Measurements from ENCODE around the gene BUD13. TPM values are rescaled to one million over a fixed set of nuclear protein-coding genes. Genes with fewer than 3 reads are reported as not detected.

Gene BUD13
- total and polyA plus RNA-seq, 10 of the 15 experiments (the other 5 are each of a cell fraction or from before 2014, with no cell fraction given): 10.9 to 36.5 (median 24.7) TPM

DNA sequence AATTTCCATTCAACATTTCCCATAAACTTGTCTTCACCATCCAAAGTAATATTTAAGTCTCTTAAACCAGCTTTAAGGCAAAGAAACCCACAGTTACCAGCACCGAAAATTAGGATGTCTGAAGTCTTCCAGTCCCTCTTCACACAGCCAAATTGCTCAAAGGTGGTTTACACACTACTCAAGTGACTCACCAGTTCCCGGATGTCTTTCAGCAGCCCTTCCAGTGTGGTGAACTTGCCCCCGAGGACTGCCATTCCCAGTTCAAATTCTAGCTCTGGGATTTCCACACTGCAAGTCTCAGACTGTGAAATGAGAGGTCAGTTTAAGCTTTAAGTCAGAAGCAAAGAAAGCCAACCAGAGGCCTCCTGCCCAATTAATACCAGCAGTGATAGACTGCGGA, 9.9 kb upstream of the BUD13 start:
- H3K9me3 ChIP-seq (replicated peaks; ENCODE audit: control insufficient read depth, insufficient read depth, low read length): no peaks in the 10 kb centered on the region
- H3K4me3 ChIP-seq: no peak overlapping the region
- no peak for DNase-seq (ENCODE audit: low read depth, low spot score)
- SMC1A ChIA-PET (ENCODE audit: uncharacterized antibody, unreplicated experiment): interaction anchor here (0.9 to 1.8 kb wide), 4 partner anchors 9 to 49 kb away, joined by 3 to 7 read pairs (median 4); no protein-coding TSS in a partner anchor
- POLR2A ChIA-PET: no interaction called here
- no TSS peak for BruUV-seq (replicated peaks)
- no peak overlapping the region for H2AFZ ChIP-seq (ENCODE audit: control insufficient read depth, low read depth, low read length)
- peak overlapping the region; percentile 32; the same call in 1 of the 2 replicates for H3K27ac ChIP-seq (ENCODE audit: control insufficient read depth, insufficient read depth)
- H4K20me1 ChIP-seq (ENCODE audit: control insufficient read depth, insufficient read depth): no peaks in the 10 kb centered on the region
- peaks cover 15 to 47% of the 10 kb centered on the region in 2 experiments for H3K36me3 ChIP-seq (ENCODE audit: control insufficient read depth in 2 of 2, insufficient read depth in 2 of 2, low read length in 1 of 2)
- in situ Hi-C loops (cut with MboI) (no loop called here), intact Hi-C loops (cut with micrococcal nuclease; ENCODE audit: unreplicated experiment) (no loop called here)
- H3K9ac ChIP-seq (ENCODE audit: control insufficient read depth, insufficient read depth, low read length): no peak overlapping the region
- WGBS (ENCODE audit: insufficient coverage, insufficient replicate concordance, low lambda C conversion rate, missing lambda C conversion rate): 15% methylated on average over 4 of the region's 4 CpGs
- no peaks in the 10 kb centered on the region for H3K27me3 ChIP-seq (replicated peaks in 1 of 2; ENCODE audit: control insufficient read depth in 2 of 2, insufficient read depth in 2 of 2, low read length in 1 of 2)
- FAIRE-seq: no peak
- CTCF ChIA-PET: interaction anchor here (0.6 to 2.5 kb wide), 4 partner anchors 10 to 323 kb away, joined by 3 to 10 read pairs (median 8); partner anchors contain the start of gene APOA5
- H3K79me2 ChIP-seq (ENCODE audit: control insufficient read depth, insufficient read depth, low read length): peaks cover 16% of the 10 kb centered on the region
- ATAC-seq: peak; percentile 70
- H3K4me2 ChIP-seq (ENCODE audit: control insufficient read depth, insufficient read depth): peak overlapping the region; percentile 67; the same call in 1 of the 2 replicates
- RAD21 ChIA-PET (ENCODE audit: unreplicated experiment): interaction anchor here (0.7 to 1.9 kb wide), 5 partner anchors 8 to 398 kb away, joined by 3 to 6 read pairs (median 4); partner anchors contain the start of genes APOA5 and BUD13
- peaks cover 8% of the 10 kb centered on the region for H3K4me1 ChIP-seq (ENCODE audit: control insufficient read depth, insufficient read depth, low read length)
- TF ChIP-seq STAT1 (conservative IDR thresholded peaks at IDR 0.05) (no peak), IRF4 (IDR thresholded peaks at IDR 0.05; ENCODE audit: low read depth, low read length) (peak; percentile 70; the same call in 1 of the 2 replicates), FOXM1 (IDR thresholded peaks at IDR 0.05; ENCODE audit: low read depth, low read length) (peak; percentile 35; the same call in 1 of the 2 replicates), ZNF24 (IDR thresholded peaks at IDR 0.05) (no peak), ATF7 (IDR thresholded peaks at IDR 0.05; ENCODE audit: low read depth) (no peak), IKZF1 (conservative IDR thresholded peaks at IDR 0.05) (peak; percentile 25; the same call in 1 of the 2 replicates), SMAD1 (IDR thresholded peaks at IDR 0.05; ENCODE audit: low read depth, partially characterized antibody) (no peak), PAX8 (IDR thresholded peaks at IDR 0.05) (no peak), DPF2 (IDR thresholded peaks at IDR 0.05) (no peak), CHD4 (IDR thresholded peaks at IDR 0.05) (no peak)
- TF ChIP-seq, protein P1, sequence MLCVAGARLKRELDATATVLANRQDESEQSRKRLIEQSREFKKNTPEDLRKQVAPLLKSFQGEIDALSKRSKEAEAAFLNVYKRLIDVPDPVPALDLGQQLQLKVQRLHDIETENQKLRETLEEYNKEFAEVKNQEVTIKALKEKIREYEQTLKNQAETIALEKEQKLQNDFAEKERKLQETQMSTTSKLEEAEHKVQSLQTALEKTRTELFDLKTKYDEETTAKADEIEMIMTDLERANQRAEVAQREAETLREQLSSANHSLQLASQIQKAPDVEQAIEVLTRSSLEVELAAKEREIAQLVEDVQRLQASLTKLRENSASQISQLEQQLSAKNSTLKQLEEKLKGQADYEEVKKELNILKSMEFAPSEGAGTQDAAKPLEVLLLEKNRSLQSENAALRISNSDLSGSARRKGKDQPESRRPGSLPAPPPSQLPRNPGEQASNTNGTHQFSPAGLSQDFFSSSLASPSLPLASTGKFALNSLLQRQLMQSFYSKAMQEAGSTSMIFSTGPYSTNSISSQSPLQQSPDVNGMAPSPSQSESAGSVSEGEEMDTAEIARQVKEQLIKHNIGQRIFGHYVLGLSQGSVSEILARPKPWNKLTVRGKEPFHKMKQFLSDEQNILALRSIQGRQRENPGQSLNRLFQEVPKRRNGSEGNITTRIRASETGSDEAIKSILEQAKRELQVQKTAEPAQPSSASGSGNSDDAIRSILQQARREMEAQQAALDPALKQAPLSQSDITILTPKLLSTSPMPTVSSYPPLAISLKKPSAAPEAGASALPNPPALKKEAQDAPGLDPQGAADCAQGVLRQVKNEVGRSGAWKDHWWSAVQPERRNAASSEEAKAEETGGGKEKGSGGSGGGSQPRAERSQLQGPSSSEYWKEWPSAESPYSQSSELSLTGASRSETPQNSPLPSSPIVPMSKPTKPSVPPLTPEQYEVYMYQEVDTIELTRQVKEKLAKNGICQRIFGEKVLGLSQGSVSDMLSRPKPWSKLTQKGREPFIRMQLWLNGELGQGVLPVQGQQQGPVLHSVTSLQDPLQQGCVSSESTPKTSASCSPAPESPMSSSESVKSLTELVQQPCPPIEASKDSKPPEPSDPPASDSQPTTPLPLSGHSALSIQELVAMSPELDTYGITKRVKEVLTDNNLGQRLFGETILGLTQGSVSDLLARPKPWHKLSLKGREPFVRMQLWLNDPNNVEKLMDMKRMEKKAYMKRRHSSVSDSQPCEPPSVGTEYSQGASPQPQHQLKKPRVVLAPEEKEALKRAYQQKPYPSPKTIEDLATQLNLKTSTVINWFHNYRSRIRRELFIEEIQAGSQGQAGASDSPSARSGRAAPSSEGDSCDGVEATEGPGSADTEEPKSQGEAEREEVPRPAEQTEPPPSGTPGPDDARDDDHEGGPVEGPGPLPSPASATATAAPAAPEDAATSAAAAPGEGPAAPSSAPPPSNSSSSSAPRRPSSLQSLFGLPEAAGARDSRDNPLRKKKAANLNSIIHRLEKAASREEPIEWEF (IDR thresholded peaks at IDR 0.05; ENCODE audit: insufficient replicate concordance, low read depth, low read length): no peak
- TF ChIP-seq, protein P2, sequence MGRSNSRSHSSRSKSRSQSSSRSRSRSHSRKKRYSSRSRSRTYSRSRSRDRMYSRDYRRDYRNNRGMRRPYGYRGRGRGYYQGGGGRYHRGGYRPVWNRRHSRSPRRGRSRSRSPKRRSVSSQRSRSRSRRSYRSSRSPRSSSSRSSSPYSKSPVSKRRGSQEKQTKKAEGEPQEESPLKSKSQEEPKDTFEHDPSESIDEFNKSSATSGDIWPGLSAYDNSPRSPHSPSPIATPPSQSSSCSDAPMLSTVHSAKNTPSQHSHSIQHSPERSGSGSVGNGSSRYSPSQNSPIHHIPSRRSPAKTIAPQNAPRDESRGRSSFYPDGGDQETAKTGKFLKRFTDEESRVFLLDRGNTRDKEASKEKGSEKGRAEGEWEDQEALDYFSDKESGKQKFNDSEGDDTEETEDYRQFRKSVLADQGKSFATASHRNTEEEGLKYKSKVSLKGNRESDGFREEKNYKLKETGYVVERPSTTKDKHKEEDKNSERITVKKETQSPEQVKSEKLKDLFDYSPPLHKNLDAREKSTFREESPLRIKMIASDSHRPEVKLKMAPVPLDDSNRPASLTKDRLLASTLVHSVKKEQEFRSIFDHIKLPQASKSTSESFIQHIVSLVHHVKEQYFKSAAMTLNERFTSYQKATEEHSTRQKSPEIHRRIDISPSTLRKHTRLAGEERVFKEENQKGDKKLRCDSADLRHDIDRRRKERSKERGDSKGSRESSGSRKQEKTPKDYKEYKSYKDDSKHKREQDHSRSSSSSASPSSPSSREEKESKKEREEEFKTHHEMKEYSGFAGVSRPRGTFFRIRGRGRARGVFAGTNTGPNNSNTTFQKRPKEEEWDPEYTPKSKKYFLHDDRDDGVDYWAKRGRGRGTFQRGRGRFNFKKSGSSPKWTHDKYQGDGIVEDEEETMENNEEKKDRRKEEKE (IDR thresholded peaks at IDR 0.05): no peak
- TF ChIP-seq, protein P3, sequence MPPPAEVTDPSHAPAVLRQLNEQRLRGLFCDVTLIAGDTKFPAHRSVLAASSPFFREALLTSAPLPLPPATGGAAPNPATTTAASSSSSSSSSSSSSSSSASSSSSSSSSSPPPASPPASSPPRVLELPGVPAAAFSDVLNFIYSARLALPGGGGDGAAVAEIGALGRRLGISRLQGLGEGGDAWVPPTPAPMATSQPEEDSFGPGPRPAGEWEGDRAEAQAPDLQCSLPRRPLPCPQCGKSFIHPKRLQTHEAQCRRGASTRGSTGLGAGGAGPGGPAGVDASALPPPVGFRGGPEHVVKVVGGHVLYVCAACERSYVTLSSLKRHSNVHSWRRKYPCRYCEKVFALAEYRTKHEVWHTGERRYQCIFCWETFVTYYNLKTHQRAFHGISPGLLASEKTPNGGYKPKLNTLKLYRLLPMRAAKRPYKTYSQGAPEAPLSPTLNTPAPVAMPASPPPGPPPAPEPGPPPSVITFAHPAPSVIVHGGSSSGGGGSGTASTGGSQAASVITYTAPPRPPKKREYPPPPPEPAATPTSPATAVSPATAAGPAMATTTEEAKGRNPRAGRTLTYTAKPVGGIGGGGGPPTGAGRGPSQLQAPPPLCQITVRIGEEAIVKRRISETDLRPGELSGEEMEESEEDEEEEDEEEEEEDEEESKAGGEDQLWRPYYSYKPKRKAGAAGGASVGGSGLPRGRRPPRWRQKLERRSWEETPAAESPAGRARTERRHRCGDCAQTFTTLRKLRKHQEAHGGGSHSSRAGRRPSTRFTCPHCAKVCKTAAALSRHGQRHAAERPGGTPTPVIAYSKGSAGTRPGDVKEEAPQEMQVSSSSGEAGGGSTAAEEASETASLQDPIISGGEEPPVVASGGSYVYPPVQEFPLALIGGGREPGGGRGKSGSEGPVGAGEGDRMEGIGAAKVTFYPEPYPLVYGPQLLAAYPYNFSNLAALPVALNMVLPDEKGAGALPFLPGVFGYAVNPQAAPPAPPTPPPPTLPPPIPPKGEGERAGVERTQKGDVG (CRISPR knock-in tag; IDR thresholded peaks at IDR 0.05): no peak
